Suprapubic skin (tissue), 3 donors: ENCODE results near the gene HEBP1.

ENCODE experiments used
- POLR2AphosphoS5 ChIP-seq, 3 donors: sonication (generic); formaldehyde crosslinking; IDR thresholded peaks; one replicate each; pipeline ENCODE4 v1.6.1; 2017; ENCODE audit warnings: antibody characterized with exemption in 3 of 3
- TF ChIP-seq, protein P1 (sequence below), 2 donors: fragments of 200-600 bp in 1 of 2; fragments of 450-650 bp in 1 of 2; sonication (generic) in 1 of 2; IDR thresholded peaks; one replicate each; pipeline ENCODE4 v1.5.1; 2016 to 2019; ENCODE audit warnings: antibody characterized with exemption in 2 of 2, mild to moderate bottlenecking in 1 of 2, moderate library complexity in 1 of 2

DNA sequence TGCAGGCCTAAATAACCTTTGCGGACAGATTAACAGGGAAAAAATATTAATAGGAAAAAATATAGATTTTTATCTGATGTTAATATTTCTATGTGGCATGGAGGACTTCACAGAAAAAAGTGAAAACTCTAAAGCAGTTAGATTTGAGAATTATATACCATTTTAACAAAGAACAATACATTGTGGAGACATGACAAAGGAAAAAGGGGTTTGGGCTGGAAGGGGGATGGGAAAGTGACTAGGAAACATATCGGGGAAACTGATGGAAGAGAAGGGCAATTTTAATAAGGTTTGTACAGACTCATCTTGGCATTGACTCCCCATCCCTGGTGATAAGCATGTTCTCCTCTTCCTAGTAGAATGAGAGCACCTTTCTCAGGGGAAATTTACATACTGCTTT, 27.0 kb downstream of the HEBP1 start:
- TF ChIP-seq POLR2AphosphoS5 (IDR thresholded peaks at IDR 0.05), result no peak
- TF ChIP-seq, protein P1, sequence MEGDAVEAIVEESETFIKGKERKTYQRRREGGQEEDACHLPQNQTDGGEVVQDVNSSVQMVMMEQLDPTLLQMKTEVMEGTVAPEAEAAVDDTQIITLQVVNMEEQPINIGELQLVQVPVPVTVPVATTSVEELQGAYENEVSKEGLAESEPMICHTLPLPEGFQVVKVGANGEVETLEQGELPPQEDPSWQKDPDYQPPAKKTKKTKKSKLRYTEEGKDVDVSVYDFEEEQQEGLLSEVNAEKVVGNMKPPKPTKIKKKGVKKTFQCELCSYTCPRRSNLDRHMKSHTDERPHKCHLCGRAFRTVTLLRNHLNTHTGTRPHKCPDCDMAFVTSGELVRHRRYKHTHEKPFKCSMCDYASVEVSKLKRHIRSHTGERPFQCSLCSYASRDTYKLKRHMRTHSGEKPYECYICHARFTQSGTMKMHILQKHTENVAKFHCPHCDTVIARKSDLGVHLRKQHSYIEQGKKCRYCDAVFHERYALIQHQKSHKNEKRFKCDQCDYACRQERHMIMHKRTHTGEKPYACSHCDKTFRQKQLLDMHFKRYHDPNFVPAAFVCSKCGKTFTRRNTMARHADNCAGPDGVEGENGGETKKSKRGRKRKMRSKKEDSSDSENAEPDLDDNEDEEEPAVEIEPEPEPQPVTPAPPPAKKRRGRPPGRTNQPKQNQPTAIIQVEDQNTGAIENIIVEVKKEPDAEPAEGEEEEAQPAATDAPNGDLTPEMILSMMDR (IDR thresholded peaks at IDR 0.05), result no peak
